Body of pancreas (tissue), 4 donors: ENCODE data around the gene TCP10L. TPM values are rescaled to one million over a fixed set of nuclear protein-coding genes. Genes with fewer than 3 reads are reported as not detected.

Source experiments
- ATAC-seq: fragments of 150-250 bp; one replicate; pipeline ENCODE4 v1.9.1; 2016
- DNase-seq, 4 donors: peaks; one replicate each; pipeline ENCODE4 v3.0.0-alpha.2; 2019
- H3K27ac ChIP-seq, 4 donors: fragments of 200-600 bp; sonication (generic); 1 replicate in 3 of 4; 2 replicates in 1 of 4; pipeline versions ENCODE4 v1.5.1 to v1.6.1; 2016 to 2019; ENCODE audit warnings: mild to moderate bottlenecking in 1 of 4, mixed read lengths in 1 of 4, moderate library complexity in 1 of 4
- H3K27me3 ChIP-seq, 2 donors: fragments of 200-600 bp; sonication (generic); one replicate each; pipeline ENCODE4 v1.6.0; 2016; ENCODE audit warnings: mild to moderate bottlenecking in 1 of 2
- H3K36me3 ChIP-seq, 2 donors: fragments of 200-600 bp; sonication (generic); replicated peaks in 1 of 2; 2 replicates each; pipeline ENCODE4 v1.5.1; 2016; ENCODE audit warnings: low read depth in 2 of 2; ENCODE audit not compliant: insufficient read depth in 1 of 2
- H3K4me1 ChIP-seq: fragments of 200-600 bp; sonication (generic); one replicate; pipeline ENCODE4 v1.6.0; 2016
- H3K4me3 ChIP-seq, 2 donors: fragments of 200-600 bp; sonication (generic); 1 replicate in 1 of 2; 2 replicates in 1 of 2; pipeline ENCODE4 v1.5.1; 2016 to 2019
- H3K9me3 ChIP-seq, 3 donors: fragments of 200-600 bp; sonication (generic); 1 replicate in 2 of 3; 2 replicates in 1 of 3; pipeline ENCODE4 v1.5.1; 2016
- CTCF ChIP-seq, 7 experiments: fragments of 450-650 bp in 4 of 7; fragments of 200-600 bp in 3 of 7; sonication (generic) in 3 of 7; IDR thresholded peaks; one replicate each; pipeline ENCODE4 v1.5.1; 2016 to 2019; ENCODE audit warnings: antibody characterized with exemption in 7 of 7
- POLR2A ChIP-seq, 3 donors: fragments of 450-650 bp; IDR thresholded peaks; one replicate each; pipeline ENCODE4 v1.6.1; 2016; ENCODE audit warnings: antibody characterized with exemption in 3 of 3, mild to moderate bottlenecking in 2 of 3
- WGBS, 2 donors: methylation state at CpG; one replicate each; pipeline ENCODE4 v1.1.5; 2017; 5-methylcytosine and 5-hydroxymethylcytosine counted together
- intact Hi-C: fragments of 100-400 bp; cut with DNase I; formaldehyde crosslinking; loops from one replicate; pipeline ENCODE4 v1.15.1; 2023
- total RNA-seq, 2 donors: library from RNA; depleted of rRNA; stranded (reverse); fragments of >200 nt; gene quantifications; one replicate each; pipeline ENCODE4 v1.1.0, GENCODE V29; 2016

The TCP10L gene
- total RNA-seq, 2 donors from 2014 or later, result 0.26 TPM; not detected in 1

DNA sequence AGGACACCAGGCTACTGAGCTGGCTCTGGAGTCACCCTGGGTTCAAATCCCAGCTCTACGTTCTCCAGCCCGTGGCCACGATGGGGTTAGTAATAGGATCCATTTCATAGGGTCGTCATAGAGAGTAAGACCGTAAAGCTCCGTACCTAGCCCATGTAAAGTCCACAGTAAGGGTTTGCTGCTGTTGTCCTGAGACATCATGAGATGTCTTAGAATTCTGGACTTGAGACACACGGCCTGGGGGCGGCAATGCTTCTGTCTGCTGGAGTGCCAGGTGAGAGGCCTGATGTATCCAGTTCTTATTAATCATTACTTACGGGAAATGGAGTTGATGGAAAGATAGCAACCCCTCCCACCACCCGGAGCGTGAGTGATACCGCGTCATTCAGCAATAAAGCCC is 3.6 kb downstream of the TCP10L start:
- intact Hi-C loops, result no loop called here
- WGBS, 2 donors, result 75 to 87% methylated on average over 13 of the region's 13 CpGs

GRCh38 chr21:32580949-32581348 is 4.4 kb downstream of the TCP10L start:
- DNase-seq, result no peak
- no peak overlapping the region for H3K4me3 ChIP-seq
- WGBS, 2 donors, result 85 to 91% methylated on average over 13 of the region's 13 CpGs
- intact Hi-C loops, result no loop called here
- no peaks in the 10 kb centered on the region for H3K9me3 ChIP-seq
- no peaks in the 10 kb centered on the region for H3K27me3 ChIP-seq
- TF ChIP-seq CTCF (IDR thresholded peaks at IDR 0.05), result no peak
- TF ChIP-seq POLR2A (IDR thresholded peaks at IDR 0.05), result no peak
- H3K4me1 ChIP-seq, result no peaks in the 10 kb centered on the region
- ATAC-seq, result no peak
- H3K36me3 ChIP-seq, result no peaks in the 10 kb centered on the region
- no peak overlapping the region for H3K27ac ChIP-seq

More for the DNA sequence above, 3.6 kb downstream of the TCP10L start:
- H3K36me3 ChIP-seq, result no peaks in the 10 kb centered on the region
- no peaks in the 10 kb centered on the region for H3K9me3 ChIP-seq
- no peak for DNase-seq
- H3K4me1 ChIP-seq, result no peaks in the 10 kb centered on the region
- TF ChIP-seq POLR2A (IDR thresholded peaks at IDR 0.05) (no peak), CTCF (IDR thresholded peaks at IDR 0.05) (no peak)
- no peak overlapping the region for H3K4me3 ChIP-seq
- ATAC-seq, result no peak
- H3K27me3 ChIP-seq, result no peaks in the 10 kb centered on the region
- H3K27ac ChIP-seq, result no peak overlapping the region

DNA sequence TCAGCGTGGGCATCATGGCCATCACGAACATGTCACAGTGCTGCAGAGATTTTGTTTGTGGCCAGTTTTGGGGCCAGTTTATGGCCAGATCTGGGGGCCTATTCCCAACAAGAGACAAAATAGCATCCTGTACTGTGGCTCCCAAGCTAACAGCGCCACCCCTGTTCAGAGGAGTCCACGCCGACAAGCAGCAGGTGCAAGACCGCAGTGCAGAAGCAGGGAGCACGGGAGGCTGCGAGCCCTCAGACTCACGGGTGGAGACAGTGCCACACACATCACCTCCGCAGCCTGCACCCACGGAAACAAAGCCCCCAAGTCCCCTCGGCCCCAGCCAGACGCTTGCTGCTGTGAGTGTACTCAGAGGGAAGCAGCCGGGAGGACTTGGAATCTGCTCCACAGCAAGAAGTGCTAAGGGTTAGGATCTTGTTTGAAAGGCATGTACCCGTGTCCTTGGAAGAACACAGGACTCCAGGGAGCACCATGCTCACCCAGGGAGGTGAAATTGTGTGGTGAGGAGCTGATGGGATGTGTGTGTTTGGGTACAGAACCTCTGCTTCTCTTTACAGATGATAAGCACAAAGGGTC is 7.1 kb downstream of the TCP10L start:
- no peak overlapping the region for H3K27ac ChIP-seq
- intact Hi-C loops, result loop anchor here (5.0 kb wide), 1 partner anchor 181 kb away; no protein-coding TSS in a partner anchor
- no peaks in the 10 kb centered on the region for H3K36me3 ChIP-seq
- no peaks in the 10 kb centered on the region for H3K4me1 ChIP-seq
- 44 to 65% methylated on average over 3 to 15 of the region's 15 CpGs for WGBS, 2 donors
- no peaks in the 10 kb centered on the region for H3K9me3 ChIP-seq
- TF ChIP-seq POLR2A (IDR thresholded peaks at IDR 0.05) (no peak), CTCF (IDR thresholded peaks at IDR 0.05) (peak in 5 of 7 experiments; percentile 14 to 24 (median 19))
- ATAC-seq, result no peak
- peak in 1 of 4 donors; percentile 26 for DNase-seq
- no peaks in the 10 kb centered on the region for H3K27me3 ChIP-seq
- no peak overlapping the region for H3K4me3 ChIP-seq

GRCh38 chr21:32576011-32576410 is 9.3 kb downstream of the TCP10L start:
- Histone ChIP-seq H3K27me3 (no peaks in the 10 kb centered on the region), H3K4me1 (no peaks in the 10 kb centered on the region), H3K27ac (no peak overlapping the region), H3K4me3 (no peak overlapping the region), H3K36me3 (no peaks in the 10 kb centered on the region), H3K9me3 (no peaks in the 10 kb centered on the region)
- WGBS, 2 donors, result 89 to 90% methylated on average over 11 of the region's 11 CpGs
- ATAC-seq (no peak), DNase-seq (no peak)
- no peak for TF ChIP-seq POLR2A (IDR thresholded peaks at IDR 0.05)
- no peak for TF ChIP-seq CTCF (IDR thresholded peaks at IDR 0.05)
- intact Hi-C loops, result loop anchor here (5.0 kb wide), 1 partner anchor 179 kb away; no protein-coding TSS in a partner anchor
